GM23338 (cell line): Measurements from ENCODE around the gene THUMPD2. TPM values are rescaled to one million over a fixed set of nuclear protein-coding genes. Genes with fewer than 3 reads are reported as not detected.

Experiments
- ATAC-seq: fragments of 200-7000 bp; cut with Tn5 transposase; 3 replicates; pipeline ENCODE4 v1.9.1; 2020
- DNase-seq: peaks from one replicate; pipeline ENCODE4 v3.0.0-alpha.2; 2015; ENCODE audit warnings: low spot score
- H2AFZ ChIP-seq: fragments of 200-600 bp; sonication (generic); 2 replicates; pipeline ENCODE4 v1.8.0; 2016; ENCODE audit warnings: antibody characterized with exemption, mild to moderate bottlenecking, moderate library complexity
- H3F3A ChIP-seq: fragments of 200-600 bp; sonication (generic); replicated peaks from 2 replicates; pipeline ENCODE4 v1.8.0; 2017; ENCODE audit warnings: antibody characterized with exemption, mixed run types, low read depth
- H3K27ac ChIP-seq: fragments of 200-600 bp; sonication (generic); 2 replicates; pipeline ENCODE4 v1.6.1; 2016; ENCODE audit warnings: low read depth
- H3K27me3 ChIP-seq: fragments of 200-600 bp; sonication (generic); 2 replicates; pipeline ENCODE4 v1.8.0; 2016; ENCODE audit warnings: mild to moderate bottlenecking, mixed run types, moderate library complexity; ENCODE audit not compliant: insufficient read depth
- H3K36me3 ChIP-seq: fragments of 200-600 bp; sonication (generic); 2 replicates; pipeline ENCODE4 v1.8.0; 2016; ENCODE audit warnings: mild to moderate bottlenecking; ENCODE audit not compliant: insufficient read depth
- H3K4me1 ChIP-seq: fragments of 200-600 bp; sonication (generic); 2 replicates; pipeline ENCODE4 v1.8.0; 2016; ENCODE audit warnings: mild to moderate bottlenecking, moderate library complexity; ENCODE audit not compliant: insufficient read depth
- H3K4me2 ChIP-seq: fragments of 200-600 bp; sonication (generic); 2 replicates; pipeline ENCODE4 v1.7.1; 2017; ENCODE audit warnings: mixed run types
- H3K4me3 ChIP-seq: fragments of 200-600 bp; sonication (generic); 2 replicates; pipeline ENCODE4 v1.6.1; 2016; ENCODE audit warnings: mixed run types
- H3K79me2 ChIP-seq: fragments of 200-600 bp; sonication (generic); replicated peaks from 2 replicates; pipeline ENCODE4 v1.8.0; 2017; ENCODE audit warnings: mild to moderate bottlenecking; ENCODE audit not compliant: insufficient read depth
- H3K9me2 ChIP-seq: fragments of 200-600 bp; sonication (generic); 2 replicates; pipeline ENCODE4 v1.8.0; 2017; ENCODE audit not compliant: insufficient read depth
- H4K20me1 ChIP-seq: fragments of 200-600 bp; sonication (generic); replicated peaks from 2 replicates; pipeline ENCODE4 v1.8.0; 2017; ENCODE audit warnings: mild to moderate bottlenecking; ENCODE audit not compliant: insufficient read depth
- H3K27ac Mint-ChIP-seq: 2 replicates; pipeline ENCODE4 v1.8.0; 2020; ENCODE audit warnings: inconsistent platforms, mild to moderate bottlenecking, moderate library complexity, mixed read lengths
- H3K27me3 Mint-ChIP-seq: 3 replicates; pipeline ENCODE4 v1.8.0; 2022; ENCODE audit warnings: low read depth, mild to moderate bottlenecking, moderate library complexity, mixed read lengths, inconsistent platforms; ENCODE audit not compliant: insufficient read depth, poor library complexity
- H3K36me3 Mint-ChIP-seq: 3 replicates; pipeline ENCODE4 v1.8.0; 2021; ENCODE audit warnings: low read depth, mild to moderate bottlenecking, inconsistent platforms, moderate library complexity, mixed read lengths
- H3K4me1 Mint-ChIP-seq: 3 replicates; pipeline ENCODE4 v1.8.0; 2020; ENCODE audit warnings: mild to moderate bottlenecking, inconsistent platforms, mixed read lengths
- H3K4me3 Mint-ChIP-seq: 3 replicates; pipeline ENCODE4 v1.8.0; 2021; ENCODE audit warnings: moderate library complexity, mild to moderate bottlenecking, inconsistent platforms, mixed read lengths
- H3K9me3 Mint-ChIP-seq: 3 replicates; pipeline ENCODE4 v1.8.0; 2020; ENCODE audit warnings: moderate library complexity, mild to moderate bottlenecking, inconsistent platforms, mixed read lengths
- CTCF ChIP-seq, 2 experiments: fragments of 200-600 bp in 1 of 2; sonication (generic) in 1 of 2; conservative IDR thresholded peaks; 2 replicates each; pipeline versions ENCODE4 v1.5.1 to v1.6.1; 2016 to 2017; ENCODE audit warnings: antibody characterized with exemption in 2 of 2, low read depth in 2 of 2, mild to moderate bottlenecking in 2 of 2, moderate library complexity in 1 of 2
- ETS1 ChIP-seq: IDR thresholded peaks from 2 replicates; pipeline ENCODE4 v1.6.1; 2016; ENCODE audit warnings: antibody characterized with exemption
- EZH2 ChIP-seq: fragments of 200-600 bp; sonication (generic); IDR thresholded peaks from one replicate; pipeline ENCODE4 v1.8.0; 2017; ENCODE audit warnings: antibody characterized with exemption, mild to moderate bottlenecking, low read depth; ENCODE audit not compliant: unreplicated experiment
- EZH2phosphoT487 ChIP-seq: fragments of 200-600 bp; sonication (generic); IDR thresholded peaks from one replicate; pipeline ENCODE4 v1.8.1; 2018; ENCODE audit warnings: antibody characterized with exemption; ENCODE audit not compliant: unreplicated experiment
- JUNB ChIP-seq: IDR thresholded peaks from one replicate; pipeline ENCODE4 v1.6.1; 2016; ENCODE audit warnings: antibody characterized with exemption; ENCODE audit not compliant: unreplicated experiment
- POLR2AphosphoS5 ChIP-seq: IDR thresholded peaks from 2 replicates; pipeline ENCODE4 v1.6.1; 2016; ENCODE audit warnings: antibody characterized with exemption, low read depth
- REST ChIP-seq: IDR thresholded peaks from one replicate; pipeline ENCODE4 v1.6.1; 2018; ENCODE audit warnings: antibody characterized with exemption; ENCODE audit not compliant: unreplicated experiment
- ZNF114 ChIP-seq: fragments of 250-450 bp; sonication (Bioruptor Pico); IDR thresholded peaks from 2 replicates; pipeline ENCODE4 v1.5.0; 2020; ENCODE audit warnings: mild to moderate bottlenecking, moderate library complexity
- polyA plus RNA-seq: library from polyadenylated mRNA; unstranded; fragments of >200 nt; fragmentation: Nextera tagmentation; extraction: Ambion mirVana; gene quantifications from 2 replicates; pipeline ENCODE4 v1.2.1, GENCODE V29; 2016
- total RNA-seq: library from RNA; depleted of rRNA; stranded (reverse); fragments of >200 nt; shearing (Covaris generic); gene quantifications from 2 replicates; pipeline ENCODE4 v1.2.3, GENCODE V29; 2014

Gene THUMPD2
- total and polyA plus RNA-seq, 2 experiments from 2014 or later, result 19.5 to 25.1 TPM

- Histone ChIP-seq H3F3A (no peaks in the 10 kb centered on the region), H3K4me1 (no peaks in the 10 kb centered on the region), H3K36me3 (no peaks in the 10 kb centered on the region), H3K27me3 (no peaks in the 10 kb centered on the region), H3K79me2 (no peaks in the 10 kb centered on the region), H3K27ac (no peak overlapping the region), H3K4me3 (no peak overlapping the region), H3K4me2 (no peak overlapping the region), H2AFZ (no peak overlapping the region), H4K20me1 (no peaks in the 10 kb centered on the region), H3K9me2 (no peaks in the 10 kb centered on the region)
- no peak for DNase-seq
- Mint-ChIP-seq H3K9me3 (peaks cover 6% of the 10 kb centered on the region), H3K27me3 (peaks cover 3% of the 10 kb centered on the region), H3K4me1 (no peaks in the 10 kb centered on the region; the same call in 2 of the 3 replicates), H3K27ac (no peak overlapping the region), H3K36me3 (peaks cover 10% of the 10 kb centered on the region; the same call in 2 of the 3 replicates), H3K4me3 (no peak overlapping the region)
- no peak for ATAC-seq
- no peak for TF ChIP-seq JUNB
- TF ChIP-seq CTCF (conservative IDR thresholded peaks at IDR 0.05; ENCODE audit: low read depth in 2 of 2), result no peak
- no peak for TF ChIP-seq EZH2phosphoT487
- TF ChIP-seq POLR2AphosphoS5, result no peak
- no peak for TF ChIP-seq ETS1
- TF ChIP-seq REST, result no peak
- no peak for TF ChIP-seq ZNF114
Measured at GRCh38 chr2:39706945-39707344, 72.1 kb downstream of the THUMPD2 start.

- ATAC-seq (no peak), DNase-seq (no peak)
- no peaks in the 10 kb centered on the region for H3K27me3 ChIP-seq
- no peaks in the 10 kb centered on the region for H3K4me1 ChIP-seq
- H3K4me3 ChIP-seq, result no peak overlapping the region
- Mint-ChIP-seq H3K36me3 (peaks cover 17% of the 10 kb centered on the region; the same call in 2 of the 3 replicates), H3K9me3 (peaks cover 12% of the 10 kb centered on the region), H3K4me3 (no peak overlapping the region), H3K27me3 (peaks cover 3% of the 10 kb centered on the region), H3K27ac (no peak overlapping the region), H3K4me1 (no peaks in the 10 kb centered on the region; the same call in 2 of the 3 replicates)
- H3F3A ChIP-seq, result no peaks in the 10 kb centered on the region
- no peak overlapping the region for H3K4me2 ChIP-seq
- H2AFZ ChIP-seq, result no peak overlapping the region
- H3K27ac ChIP-seq, result no peak overlapping the region
- H3K79me2 ChIP-seq, result no peaks in the 10 kb centered on the region
- no peaks in the 10 kb centered on the region for H3K36me3 ChIP-seq
- no peaks in the 10 kb centered on the region for H3K9me2 ChIP-seq
- H4K20me1 ChIP-seq, result no peaks in the 10 kb centered on the region
- TF ChIP-seq JUNB (no peak), CTCF (conservative IDR thresholded peaks at IDR 0.05; ENCODE audit: low read depth in 2 of 2) (no peak), ETS1 (no peak), EZH2 (no peak), REST (no peak)
Measured at GRCh38 chr2:39706312-39706711, 72.7 kb downstream of the THUMPD2 start.
